GM21381 (cell line): ENCODE measurements around the gene ISOC1.
A peak's percentile ranks its signal among the peaks of the same experiment; 100 is the strongest.

Source experiments
- ATAC-seq: cut with Tn5 transposase; IDR thresholded peaks from one replicate; pipeline ENCODE4 v1.9.1; 2021; ENCODE audit warnings: mild to moderate bottlenecking, moderate library complexity; ENCODE audit not compliant: unreplicated experiment

The ISOC1 gene

GRCh38 chr5:129094924-129095899 is 663 bp downstream of the ISOC1 start:
- ATAC-seq: peak; percentile 42

GRCh38 chr5:129096382-129096991 is 1.9 kb downstream of the ISOC1 start:
- ATAC-seq: no peak

GRCh38 chr5:129097498-129098296 is 3.1 kb downstream of the ISOC1 start:
- ATAC-seq: no peak

- no peak for ATAC-seq
These were observed 4.1 kb downstream of the ISOC1 start for GRCh38 chr5:129098488-129099183.

GRCh38 chr5:129099184-129099569 is 4.6 kb downstream of the ISOC1 start:
- ATAC-seq: no peak

GRCh38 chr5:129101794-129102193 is 7.2 kb downstream of the ISOC1 start:
- no peak for ATAC-seq

- ATAC-seq: no peak
These were observed 8.8 kb downstream of the ISOC1 start for GRCh38 chr5:129103397-129103796.

GRCh38 chr5:129104915-129105455 is 10.4 kb downstream of the ISOC1 start:
- ATAC-seq: no peak

GRCh38 chr5:129107637-129108036 is 13.1 kb downstream of the ISOC1 start:
- ATAC-seq: no peak

- ATAC-seq: no peak
These were observed 16.2 kb downstream of the ISOC1 start for GRCh38 chr5:129110742-129111141.

- ATAC-seq: no peak
These were observed 16.8 kb downstream of the ISOC1 start for GRCh38 chr5:129111351-129111750.

GRCh38 chr5:129112295-129112694 is 17.7 kb downstream of the ISOC1 start:
- ATAC-seq: no peak

GRCh38 chr5:129113867-129114266 is 19.3 kb downstream of the ISOC1 start:
- ATAC-seq: no peak

GRCh38 chr5:129114539-129115193 is 20.1 kb downstream of the ISOC1 start:
- no peak for ATAC-seq

GRCh38 chr5:129115680-129116079 is 21.1 kb downstream of the ISOC1 start:
- ATAC-seq: no peak

- ATAC-seq: no peak
These were observed 22.2 kb downstream of the ISOC1 start for GRCh38 chr5:129116797-129117196.

- no peak for ATAC-seq
These were observed 23.9 kb downstream of the ISOC1 start for GRCh38 chr5:129118405-129118804.

- ATAC-seq: no peak
These were observed 24.3 kb downstream of the ISOC1 start for GRCh38 chr5:129118826-129119225.

GRCh38 chr5:129120158-129120581 is 25.6 kb downstream of the ISOC1 start:
- peak; percentile 66 for ATAC-seq

- no peak for ATAC-seq
These were observed 28.0 kb downstream of the ISOC1 start for GRCh38 chr5:129122560-129122959.
